Heart right ventricle (tissue), 16 donors: ENCODE data around the gene IL1RAPL2. TPM values are rescaled to one million over a fixed set of nuclear protein-coding genes. Genes with fewer than 3 reads are reported as not detected.

Experiments used
- ATAC-seq, 8 donors: fragments of 200-7000 bp; cut with Tn5 transposase; one replicate each; pipeline ENCODE4 v1.9.1; 2020; ENCODE audit warnings: mild to moderate bottlenecking in 8 of 8, moderate library complexity in 8 of 8, moderate number of reproducible peaks in 1 of 8
- DNase-seq, 2 donors: peaks; one replicate each; pipeline ENCODE4 v3.0.0-alpha.2; 2020
- H3K27ac ChIP-seq, 10 donors: fragments of 200-600 bp; sonication (generic) in 2 of 10; one replicate each; pipeline versions ENCODE4 v1.5.0 to v1.8.0; 2020 to 2022; ENCODE audit warnings: mild to moderate bottlenecking in 3 of 10
- H3K27me3 ChIP-seq, 7 donors: fragments of 200-600 bp; one replicate each; pipeline ENCODE4 v1.8.0; 2021 to 2022; ENCODE audit warnings: mild to moderate bottlenecking in 2 of 7
- H3K36me3 ChIP-seq, 9 donors: fragments of 200-600 bp; sonication (generic) in 1 of 9; one replicate each; pipeline versions ENCODE4 v1.5.0 to v1.8.0; 2020 to 2022; ENCODE audit warnings: mild to moderate bottlenecking in 2 of 9
- H3K4me1 ChIP-seq, 9 donors: fragments of 200-600 bp; sonication (generic) in 1 of 9; one replicate each; pipeline versions ENCODE4 v1.5.0 to v1.8.0; 2020 to 2022; ENCODE audit warnings: mild to moderate bottlenecking in 4 of 9
- H3K4me3 ChIP-seq, 10 donors: fragments of 200-600 bp; sonication (generic) in 2 of 10; one replicate each; pipeline versions ENCODE4 v1.5.0 to v1.8.0; 2020 to 2022; ENCODE audit warnings: mild to moderate bottlenecking in 7 of 10, moderate library complexity in 2 of 10
- H3K9me3 ChIP-seq, 11 donors: fragments of 200-600 bp in 10 of 11; sonication (generic) in 2 of 11; one replicate each; pipeline versions ENCODE4 v1.5.0 to v1.8.0; 2013 to 2022; ENCODE audit warnings: mild to moderate bottlenecking in 2 of 11, control low read depth in 1 of 11, moderate library complexity in 1 of 11
- WGBS, 2 donors: extraction: QIAGEN DNeasy Blood & Tissue Kit; methylation state at CpG; one replicate each; pipeline ENCODE4 v1.1.7; 2013; ENCODE audit warnings: inconsistent platforms in 1 of 2; 5-methylcytosine and 5-hydroxymethylcytosine counted together
- intact Hi-C, 10 donors: fragments of 100-400 bp; cut with DNase I; formaldehyde crosslinking; loops; one replicate each; pipeline versions ENCODE4 v1.11.1 to v1.14.2; 2022
- polyA plus RNA-seq, 2 donors: library from polyadenylated mRNA; stranded (reverse); fragments of 200-250 nt; gene quantifications; one replicate each; pipeline ENCODE4 v1.2.3, GENCODE V29; 2013
- total RNA-seq, 10 donors: library from RNA; stranded (reverse); fragmentation: NEBNext Ultra II Directional in 3 of 10; extraction: Animal tissue kit (Norgen Biotek cat#: 25700) in 3 of 10; gene quantifications; one replicate each; pipeline versions ENCODE4 v1.2.1 to v1.2.4, GENCODE V29; 2021 to 2023
- TF ChIP-seq, protein P1 (sequence below), 9 donors: fragments of 200-600 bp; sonication (generic) in 2 of 9; IDR thresholded peaks; one replicate each; pipeline versions ENCODE4 v1.5.0 to v1.8.0; 2021 to 2022; ENCODE audit warnings: antibody characterized with exemption in 9 of 9, mild to moderate bottlenecking in 5 of 9, moderate library complexity in 1 of 9
- donor health status: Arrhythmogenic right ventricular cardiomyopathy.
- donor health status: ischemic (EF 13 %, LVEDD 7.1; RV severe dilation, severe dysfunction).
- donor health status: healthy with polysubstance abuse.
- donor health status: DM: no; HTN: yes; CAD: no.
- donor health status: DM: no; HTN: no; CAD: no.
- donor health status: ischemic (EF 25% LVEDD 6.9; RV normal size, moderate dysfunction).
- donor health status: ischemic (EF 25% LVEDD 5.7; RV mildly dilated, moderate dysfunction).
- donor health status: healthy.
- donor health status: DM: yes; HTN: yes; CAD: no.
- donor health status: Ischemic cardiomyopathy.
- donor health status: ischemic (EF 35%, LVEDD 5.7; RV mildly dilated, moderate dysfunction).
- donor health status: nonischemic (EF 11% LVEDD 7.7; RV severe dilation, severe dysfunction).
- donor health status: DM: yes; HTN: yes; CAD: no.
- donor health status: PGD.
- donor health status: ischemic (EF 29% LVEDD 5.4; RV normal size, mild dysfunction).
- donor health status: nonischemic (EF 23%, LVEDD 6.1; RV moderate dilation, normal function).

IL1RAPL2 gene
- total and polyA plus RNA-seq, 12 donors = 0.01 TPM; not detected in 11

- TF ChIP-seq, protein P1, sequence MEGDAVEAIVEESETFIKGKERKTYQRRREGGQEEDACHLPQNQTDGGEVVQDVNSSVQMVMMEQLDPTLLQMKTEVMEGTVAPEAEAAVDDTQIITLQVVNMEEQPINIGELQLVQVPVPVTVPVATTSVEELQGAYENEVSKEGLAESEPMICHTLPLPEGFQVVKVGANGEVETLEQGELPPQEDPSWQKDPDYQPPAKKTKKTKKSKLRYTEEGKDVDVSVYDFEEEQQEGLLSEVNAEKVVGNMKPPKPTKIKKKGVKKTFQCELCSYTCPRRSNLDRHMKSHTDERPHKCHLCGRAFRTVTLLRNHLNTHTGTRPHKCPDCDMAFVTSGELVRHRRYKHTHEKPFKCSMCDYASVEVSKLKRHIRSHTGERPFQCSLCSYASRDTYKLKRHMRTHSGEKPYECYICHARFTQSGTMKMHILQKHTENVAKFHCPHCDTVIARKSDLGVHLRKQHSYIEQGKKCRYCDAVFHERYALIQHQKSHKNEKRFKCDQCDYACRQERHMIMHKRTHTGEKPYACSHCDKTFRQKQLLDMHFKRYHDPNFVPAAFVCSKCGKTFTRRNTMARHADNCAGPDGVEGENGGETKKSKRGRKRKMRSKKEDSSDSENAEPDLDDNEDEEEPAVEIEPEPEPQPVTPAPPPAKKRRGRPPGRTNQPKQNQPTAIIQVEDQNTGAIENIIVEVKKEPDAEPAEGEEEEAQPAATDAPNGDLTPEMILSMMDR (IDR thresholded peaks at IDR 0.05) = no peak
- no peak overlapping the region for H3K27ac ChIP-seq
- no peaks in the 10 kb centered on the region for H3K36me3 ChIP-seq
- no peaks in the 10 kb centered on the region for H3K4me1 ChIP-seq
- H3K27me3 ChIP-seq = peaks cover 0 to 22% (median 0%) of the 10 kb centered on the region in 7 donors
- DNase-seq (no peak), ATAC-seq (no peak)
- WGBS, 2 donors = 65 to 69% methylated on average over 1 of the region's 1 CpG
- H3K4me3 ChIP-seq = no peak overlapping the region
- intact Hi-C loops = loop anchor here in 1 of 10 donors (10.0 kb wide), 1 partner anchor 506 kb away; no protein-coding TSS in a partner anchor
- no peaks in the 10 kb centered on the region for H3K9me3 ChIP-seq
Measured at GRCh38 chrX:105700331-105700730, 1134.3 kb downstream of the IL1RAPL2 start.

GRCh38 chrX:105701310-105702052 lies 1135.5 kb downstream of the IL1RAPL2 start:
- Histone ChIP-seq H3K27me3 (peaks cover 0 to 14% (median 0%) of the 10 kb centered on the region in 7 donors), H3K4me1 (no peaks in the 10 kb centered on the region), H3K9me3 (no peaks in the 10 kb centered on the region), H3K4me3 (no peak overlapping the region), H3K36me3 (no peaks in the 10 kb centered on the region), H3K27ac (no peak overlapping the region)
- intact Hi-C loops = loop anchor here in 1 of 10 donors (10.0 kb wide), 1 partner anchor 507 kb away; no protein-coding TSS in a partner anchor
- 82 to 92% methylated on average over 3 of the region's 3 CpGs for WGBS, 2 donors
- ATAC-seq = no peak
- TF ChIP-seq, protein P1 (IDR thresholded peaks at IDR 0.05) = peak in 7 of 9 donors; percentile 16 to 47 (median 29)
- no peak for DNase-seq

DNA sequence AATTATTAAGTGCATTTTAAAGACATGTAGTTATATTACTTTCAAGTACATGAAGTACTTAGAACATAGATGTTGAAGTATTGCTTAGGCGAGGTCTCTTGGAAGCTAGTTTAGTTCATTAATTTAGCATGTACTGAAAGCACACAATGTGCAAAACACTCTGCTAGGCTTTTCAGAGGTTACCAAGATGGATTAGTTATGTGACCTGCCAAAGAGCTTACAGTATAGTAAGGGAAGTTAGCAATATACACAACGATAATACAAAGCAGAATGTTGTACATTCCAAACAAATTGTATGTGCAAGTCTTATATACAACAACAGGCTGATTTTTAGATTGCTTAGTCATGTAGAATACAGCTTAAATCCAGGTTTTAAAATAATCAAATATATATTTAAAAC lies 1137.9 kb downstream of the IL1RAPL2 start:
- intact Hi-C loops = loop anchor here in 1 of 10 donors (10.0 kb wide), 1 partner anchor 509 kb away; no protein-coding TSS in a partner anchor
- Histone ChIP-seq H3K4me3 (no peak overlapping the region), H3K4me1 (no peaks in the 10 kb centered on the region), H3K9me3 (no peaks in the 10 kb centered on the region), H3K36me3 (no peaks in the 10 kb centered on the region), H3K27ac (no peak overlapping the region), H3K27me3 (peaks cover 0 to 26% (median 0%) of the 10 kb centered on the region in 7 donors)
- DNase-seq (no peak), ATAC-seq (no peak)
- TF ChIP-seq, protein P1 (IDR thresholded peaks at IDR 0.05) = no peak
- WGBS, 2 donors = 73 to 86% methylated on average over 2 of the region's 2 CpGs

- H3K4me1 ChIP-seq = no peaks in the 10 kb centered on the region
- peaks cover 0 to 22% (median 0%) of the 10 kb centered on the region in 7 donors for H3K27me3 ChIP-seq
- intact Hi-C loops = loop anchor here in 1 of 10 donors (10.0 kb wide), 1 partner anchor 511 kb away; no protein-coding TSS in a partner anchor
- ATAC-seq (no peak), DNase-seq (no peak)
- H3K4me3 ChIP-seq = no peak overlapping the region
- no peak overlapping the region for H3K27ac ChIP-seq
- 90 to 100% methylated on average over 1 of the region's 1 CpG for WGBS, 2 donors
- H3K36me3 ChIP-seq = no peaks in the 10 kb centered on the region
- TF ChIP-seq, protein P1 (IDR thresholded peaks at IDR 0.05) = no peak
- no peaks in the 10 kb centered on the region for H3K9me3 ChIP-seq
Measured at GRCh38 chrX:105706041-105706440, 1140.0 kb downstream of the IL1RAPL2 start.
